Measurements from ENCODE around the gene HIPK4.

- no peak for TF ChIP-seq GATA2 (IDR thresholded peaks at IDR 0.05; ENCODE audit: low read depth, low read length)
- no peak for TF ChIP-seq GATA3 (IDR thresholded peaks at IDR 0.05; ENCODE audit: low read depth, low read length)
Measured at GRCh38 chr19:40365613-40366401, 24.2 kb downstream of the HIPK4 start.

Measured in SH-SY5Y (cell line).